HL-60 (cell line): ENCODE measurements around the gene P4HA1.
"Not testable (repeated sequence)": the region's sequence is repeated elsewhere in the genome, so short reads cannot be mapped to it uniquely, and the experiment has no call there.

Source experiments
- CTCF ChIP-seq: IDR thresholded peaks from one replicate; pipeline ENCODE4 v1.5.1; 2011; ENCODE audit warnings: low read length, control low read depth, inconsistent platforms; ENCODE audit not compliant: insufficient read depth
- GABPA ChIP-seq: IDR thresholded peaks from 2 replicates; pipeline ENCODE4 v1.6.1; 2012; ENCODE audit warnings: low read depth
- POLR2AphosphoS5 ChIP-seq: IDR thresholded peaks from 2 replicates; pipeline ENCODE4 v1.6.1; 2012; ENCODE audit warnings: low read depth
- REST ChIP-seq: IDR thresholded peaks from 2 replicates; pipeline ENCODE4 v1.6.1; 2012; ENCODE audit warnings: low read depth; ENCODE audit not compliant: insufficient replicate concordance

GRCh38 chr10:73036285-73036684 lies 60.4 kb downstream of the P4HA1 start:
- not testable (repeated sequence) for TF ChIP-seq CTCF, REST, GABPA, POLR2AphosphoS5
